AG20443 (cell line): ENCODE results near the gene GHRH.

Source experiments
- DNase-seq: peaks from one replicate; pipeline ENCODE4 v3.0.0; 2012; ENCODE audit warnings: low spot score, mixed read lengths

The GHRH gene

GRCh38 chr20:37290158-37290810 lies 28.7 kb upstream of the GHRH start:
- no peak for DNase-seq

- no peak for DNase-seq
Observed at GRCh38 chr20:37288091-37288490, 26.5 kb upstream of the GHRH start.

GRCh38 chr20:37285664-37286374 lies 24.2 kb upstream of the GHRH start:
- DNase-seq: no peak

GRCh38 chr20:37284691-37285161 lies 23.1 kb upstream of the GHRH start:
- no peak for DNase-seq

- no peak for DNase-seq
Observed at GRCh38 chr20:37283530-37284195, 22.0 kb upstream of the GHRH start.

GRCh38 chr20:37282556-37282955 lies 20.9 kb upstream of the GHRH start:
- DNase-seq: peak; percentile 84

- DNase-seq: no peak
Observed at GRCh38 chr20:37280403-37280802, 18.8 kb upstream of the GHRH start.

GRCh38 chr20:37279820-37280219 lies 18.2 kb upstream of the GHRH start:
- DNase-seq: no peak

GRCh38 chr20:37278966-37279590 lies 17.5 kb upstream of the GHRH start:
- DNase-seq: peak; percentile 22

GRCh38 chr20:37277253-37277593 lies 15.6 kb upstream of the GHRH start:
- no peak for DNase-seq

- DNase-seq: peak; percentile 80
Observed at GRCh38 chr20:37276494-37277252, 15.1 kb upstream of the GHRH start.

- DNase-seq: no peak
Observed at GRCh38 chr20:37274851-37275524, 13.4 kb upstream of the GHRH start.

- no peak for DNase-seq
Observed at GRCh38 chr20:37273988-37274387, 12.4 kb upstream of the GHRH start.

GRCh38 chr20:37271421-37271768 lies 9.8 kb upstream of the GHRH start:
- no peak for DNase-seq

GRCh38 chr20:37270576-37271420 lies 9.2 kb upstream of the GHRH start:
- no peak for DNase-seq

- DNase-seq: no peak
Observed at GRCh38 chr20:37267667-37268313, 6.2 kb upstream of the GHRH start.

- no peak for DNase-seq
Observed at GRCh38 chr20:37266940-37267666, 5.5 kb upstream of the GHRH start.

GRCh38 chr20:37265152-37265551 lies 3.5 kb upstream of the GHRH start:
- DNase-seq: no peak

GRCh38 chr20:37263686-37264085 lies 2.1 kb upstream of the GHRH start:
- no peak for DNase-seq
